Stimulated activated CD8-positive, alpha-beta memory T cell treated with anti-CD3 and anti-CD28 coated beads, Interleukin-12 subunit alpha, Interleukin-12 subunit beta, amount 100 ng/mL, for 24 hours (primary cell): ENCODE data around the gene CNPPD1.

Experiments
- DNase-seq: peaks from one replicate; pipeline ENCODE4 v3.0.0-alpha.2; 2020; ENCODE audit errors: extremely low read depth

CNPPD1 gene

GRCh38 chr2:219122202-219122980 is 54.3 kb downstream of the CNPPD1 start:
- no peak for DNase-seq
